ENCODE measurements around the gene ETV4. TPM values are rescaled to one million over a fixed set of nuclear protein-coding genes. Genes with fewer than 3 reads are reported as not detected.

Gene ETV4
- total and polyA plus RNA-seq, 2 of the 13 experiments (the other 11 are each of a cell fraction or from before 2014, with no cell fraction given), result 128 to 330 TPM

DNA sequence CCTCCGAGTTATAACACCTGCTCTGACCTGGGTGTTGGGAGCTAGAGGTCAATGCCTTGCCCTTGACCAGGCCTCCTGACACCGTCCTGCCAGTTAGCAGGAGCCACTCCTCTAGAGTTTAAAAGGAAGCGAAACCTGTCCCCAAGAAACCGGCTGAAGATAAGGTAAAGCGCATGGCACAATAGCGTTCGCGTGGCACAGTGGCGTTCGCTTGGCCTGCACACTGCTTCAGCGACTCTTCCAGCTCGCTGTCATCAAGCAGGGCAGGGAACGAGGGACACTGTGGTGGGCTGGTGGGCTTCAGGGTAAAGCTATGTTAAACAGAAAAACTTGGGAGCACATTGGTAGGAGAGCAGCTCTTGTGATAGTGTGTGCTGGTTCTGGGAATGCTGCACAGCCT, 28.2 kb upstream of the ETV4 start (continued):
- no peak for TF ChIP-seq SRSF1 (optimal IDR thresholded peaks at IDR 0.05; ENCODE audit: low read depth, low read length)
- no peak for TF ChIP-seq ZNF224 (CRISPR knock-in tag; IDR thresholded peaks at IDR 0.05)
- TF ChIP-seq MXD1 (CRISPR knock-in tag; IDR thresholded peaks at IDR 0.05), result no peak; the same call in 1 of the 2 replicates
- no peak for TF ChIP-seq CBX2 (IDR thresholded peaks at IDR 0.05; ENCODE audit: low read depth, low read length)
- TF ChIP-seq CBX2 (CRISPR knock-in tag; IDR thresholded peaks at IDR 0.05; ENCODE audit: low read depth), result no peak
- TF ChIP-seq, protein P1, sequence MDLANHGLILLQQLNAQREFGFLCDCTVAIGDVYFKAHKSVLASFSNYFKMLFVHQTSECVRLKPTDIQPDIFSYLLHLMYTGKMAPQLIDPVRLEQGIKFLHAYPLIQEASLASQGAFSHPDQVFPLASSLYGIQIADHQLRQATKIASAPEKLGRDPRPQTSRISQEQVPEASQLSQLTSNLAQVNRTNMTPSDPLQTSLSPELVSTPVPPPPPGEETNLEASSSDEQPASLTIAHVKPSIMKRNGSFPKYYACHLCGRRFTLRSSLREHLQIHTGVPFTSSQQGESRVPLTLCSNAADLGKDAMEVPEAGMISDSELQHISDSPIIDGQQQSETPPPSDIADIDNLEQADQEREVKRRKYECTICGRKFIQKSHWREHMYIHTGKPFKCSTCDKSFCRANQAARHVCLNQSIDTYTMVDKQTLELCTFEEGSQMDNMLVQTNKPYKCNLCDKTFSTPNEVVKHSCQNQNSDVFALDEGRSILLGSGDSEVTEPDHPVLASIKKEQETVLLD (CRISPR knock-in tag; IDR thresholded peaks at IDR 0.05; ENCODE audit: low read depth), result no peak
- 0 out of 2 replicates have a peak, but pooled peaks have one; percentile 35 for TF ChIP-seq ATF7-NPFF (CRISPR knock-in tag; IDR thresholded peaks at IDR 0.05; ENCODE audit: low read depth)
- TF ChIP-seq FOXO1 (CRISPR knock-in tag; IDR thresholded peaks at IDR 0.05), result no peak
- TF ChIP-seq KDM1A (CRISPR knock-in tag; IDR thresholded peaks at IDR 0.05), result no peak
- no peak for TF ChIP-seq NPAS2 (CRISPR knock-in tag; IDR thresholded peaks at IDR 0.05; ENCODE audit: borderline replicate concordance)
- peak; percentile 34; the same call in 1 of the 2 replicates for TF ChIP-seq ARID4A (CRISPR knock-in tag; IDR thresholded peaks at IDR 0.05; ENCODE audit: borderline replicate concordance)
- no peak for TF ChIP-seq JUN (CRISPR knock-in tag; IDR thresholded peaks at IDR 0.05)
- TF ChIP-seq ZNF547 (CRISPR knock-in tag; IDR thresholded peaks at IDR 0.05), result no peak
- no peak for TF ChIP-seq NFIC (IDR thresholded peaks at IDR 0.05; ENCODE audit: low read length)
- TF ChIP-seq YEATS4 (CRISPR knock-in tag; IDR thresholded peaks at IDR 0.05; ENCODE audit: borderline replicate concordance), result no peak
- TF ChIP-seq TOPORS (CRISPR knock-in tag; IDR thresholded peaks at IDR 0.05), result no peak
- TF ChIP-seq, protein P2, sequence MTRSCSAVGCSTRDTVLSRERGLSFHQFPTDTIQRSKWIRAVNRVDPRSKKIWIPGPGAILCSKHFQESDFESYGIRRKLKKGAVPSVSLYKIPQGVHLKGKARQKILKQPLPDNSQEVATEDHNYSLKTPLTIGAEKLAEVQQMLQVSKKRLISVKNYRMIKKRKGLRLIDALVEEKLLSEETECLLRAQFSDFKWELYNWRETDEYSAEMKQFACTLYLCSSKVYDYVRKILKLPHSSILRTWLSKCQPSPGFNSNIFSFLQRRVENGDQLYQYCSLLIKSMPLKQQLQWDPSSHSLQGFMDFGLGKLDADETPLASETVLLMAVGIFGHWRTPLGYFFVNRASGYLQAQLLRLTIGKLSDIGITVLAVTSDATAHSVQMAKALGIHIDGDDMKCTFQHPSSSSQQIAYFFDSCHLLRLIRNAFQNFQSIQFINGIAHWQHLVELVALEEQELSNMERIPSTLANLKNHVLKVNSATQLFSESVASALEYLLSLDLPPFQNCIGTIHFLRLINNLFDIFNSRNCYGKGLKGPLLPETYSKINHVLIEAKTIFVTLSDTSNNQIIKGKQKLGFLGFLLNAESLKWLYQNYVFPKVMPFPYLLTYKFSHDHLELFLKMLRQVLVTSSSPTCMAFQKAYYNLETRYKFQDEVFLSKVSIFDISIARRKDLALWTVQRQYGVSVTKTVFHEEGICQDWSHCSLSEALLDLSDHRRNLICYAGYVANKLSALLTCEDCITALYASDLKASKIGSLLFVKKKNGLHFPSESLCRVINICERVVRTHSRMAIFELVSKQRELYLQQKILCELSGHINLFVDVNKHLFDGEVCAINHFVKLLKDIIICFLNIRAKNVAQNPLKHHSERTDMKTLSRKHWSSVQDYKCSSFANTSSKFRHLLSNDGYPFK (CRISPR knock-in tag; IDR thresholded peaks at IDR 0.05; ENCODE audit: borderline replicate concordance), result 0 out of 2 replicates have a peak, but pooled peaks have one; percentile 60
- no peak for TF ChIP-seq ZC3H4 (CRISPR knock-in tag; IDR thresholded peaks at IDR 0.05; ENCODE audit: borderline replicate concordance)
- TF ChIP-seq, protein P3, sequence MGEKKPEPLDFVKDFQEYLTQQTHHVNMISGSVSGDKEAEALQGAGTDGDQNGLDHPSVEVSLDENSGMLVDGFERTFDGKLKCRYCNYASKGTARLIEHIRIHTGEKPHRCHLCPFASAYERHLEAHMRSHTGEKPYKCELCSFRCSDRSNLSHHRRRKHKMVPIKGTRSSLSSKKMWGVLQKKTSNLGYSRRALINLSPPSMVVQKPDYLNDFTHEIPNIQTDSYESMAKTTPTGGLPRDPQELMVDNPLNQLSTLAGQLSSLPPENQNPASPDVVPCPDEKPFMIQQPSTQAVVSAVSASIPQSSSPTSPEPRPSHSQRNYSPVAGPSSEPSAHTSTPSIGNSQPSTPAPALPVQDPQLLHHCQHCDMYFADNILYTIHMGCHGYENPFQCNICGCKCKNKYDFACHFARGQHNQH (CRISPR knock-in tag; IDR thresholded peaks at IDR 0.05), result 0 out of 2 replicates have a peak, but pooled peaks have one; percentile 14
- no peak for TF ChIP-seq KMT2A (CRISPR knock-in tag; IDR thresholded peaks at IDR 0.05)
- no peak for TF ChIP-seq ZNF761 (CRISPR knock-in tag; conservative IDR thresholded peaks at IDR 0.05)
